Transverse colon (tissue), 4 donors: Measurements from ENCODE around the gene KCP.

Source experiments
- CTCF ChIP-seq, 5 experiments: fragments of 200-600 bp in 3 of 5; fragments of 450-650 bp in 2 of 5; sonication (generic) in 3 of 5; IDR thresholded peaks; 1 replicate in 2 of 5; 2 replicates in 3 of 5; pipeline ENCODE4 v1.5.1; 2016 to 2017; ENCODE audit warnings: antibody characterized with exemption in 5 of 5, inconsistent platforms in 3 of 5, mild to moderate bottlenecking in 2 of 5, moderate library complexity in 1 of 5
- EP300 ChIP-seq: sonication (generic); formaldehyde crosslinking; IDR thresholded peaks from one replicate; pipeline ENCODE4 v1.6.1; 2017; ENCODE audit warnings: antibody characterized with exemption, low read depth
- POLR2A ChIP-seq: fragments of 450-650 bp; IDR thresholded peaks from one replicate; pipeline ENCODE4 v1.6.1; 2016; ENCODE audit warnings: antibody characterized with exemption, mild to moderate bottlenecking, moderate library complexity
- POLR2AphosphoS5 ChIP-seq, 3 donors: sonication (generic); formaldehyde crosslinking; IDR thresholded peaks; one replicate each; pipeline ENCODE4 v1.6.1; 2016; ENCODE audit warnings: antibody characterized with exemption in 3 of 3

- TF ChIP-seq POLR2A (no peak), CTCF (IDR thresholded peaks at IDR 0.05) (no peak), EP300 (no peak), POLR2AphosphoS5 (IDR thresholded peaks at IDR 0.05) (no peak)
These were observed 24.1 kb upstream of the KCP start for GRCh38 chr7:128934361-128935341.
